ENCODE measurements around the gene ARF1.

DNA sequence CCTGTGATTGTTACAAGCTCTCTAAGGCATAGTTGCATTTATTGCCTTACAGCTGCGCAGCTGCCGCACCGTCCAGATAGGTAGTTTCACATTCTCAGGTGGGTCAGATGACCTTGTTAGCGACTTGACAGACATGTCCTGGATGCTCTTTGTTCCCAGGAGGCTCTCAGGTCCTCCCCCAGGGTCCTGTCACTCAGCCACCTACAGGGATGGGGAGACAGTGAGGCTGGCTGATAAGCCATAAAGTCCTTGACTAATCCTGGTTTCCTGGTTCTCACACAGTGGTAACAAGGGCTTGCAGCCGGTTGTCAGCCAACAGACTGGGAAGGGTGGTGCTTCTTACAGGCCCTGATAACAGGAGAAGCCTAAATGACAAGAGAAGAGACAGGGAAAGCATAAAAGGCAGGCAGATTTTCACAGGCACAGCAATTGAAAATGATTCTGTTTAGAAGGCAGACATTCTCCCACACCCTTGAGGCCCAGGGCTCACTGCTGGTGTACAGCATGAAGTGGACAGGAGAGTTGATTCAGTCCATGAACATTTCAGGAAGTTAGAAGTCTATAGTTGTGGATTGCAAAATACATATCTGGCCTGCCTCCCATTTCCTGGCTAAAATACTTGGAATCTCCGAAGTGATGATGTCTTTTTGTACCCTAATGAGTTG, 2.9 kb downstream of the ARF1 start:
- TF ChIP-seq, protein P1, sequence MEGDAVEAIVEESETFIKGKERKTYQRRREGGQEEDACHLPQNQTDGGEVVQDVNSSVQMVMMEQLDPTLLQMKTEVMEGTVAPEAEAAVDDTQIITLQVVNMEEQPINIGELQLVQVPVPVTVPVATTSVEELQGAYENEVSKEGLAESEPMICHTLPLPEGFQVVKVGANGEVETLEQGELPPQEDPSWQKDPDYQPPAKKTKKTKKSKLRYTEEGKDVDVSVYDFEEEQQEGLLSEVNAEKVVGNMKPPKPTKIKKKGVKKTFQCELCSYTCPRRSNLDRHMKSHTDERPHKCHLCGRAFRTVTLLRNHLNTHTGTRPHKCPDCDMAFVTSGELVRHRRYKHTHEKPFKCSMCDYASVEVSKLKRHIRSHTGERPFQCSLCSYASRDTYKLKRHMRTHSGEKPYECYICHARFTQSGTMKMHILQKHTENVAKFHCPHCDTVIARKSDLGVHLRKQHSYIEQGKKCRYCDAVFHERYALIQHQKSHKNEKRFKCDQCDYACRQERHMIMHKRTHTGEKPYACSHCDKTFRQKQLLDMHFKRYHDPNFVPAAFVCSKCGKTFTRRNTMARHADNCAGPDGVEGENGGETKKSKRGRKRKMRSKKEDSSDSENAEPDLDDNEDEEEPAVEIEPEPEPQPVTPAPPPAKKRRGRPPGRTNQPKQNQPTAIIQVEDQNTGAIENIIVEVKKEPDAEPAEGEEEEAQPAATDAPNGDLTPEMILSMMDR (conservative IDR thresholded peaks at IDR 0.05) = no peak
- TF ChIP-seq EZH2 (IDR thresholded peaks at IDR 0.05; ENCODE audit: low read depth) = no peak

Measured in PC-9 (cell line).